GM18951 (cell line): ENCODE measurements around the gene SOX18.
A peak's percentile ranks its signal among the peaks of the same experiment; 100 is the strongest.

Experiments used
- POLR2A ChIP-seq: IDR thresholded peaks from 4 replicates; pipeline ENCODE4 v1.6.1; 2011; ENCODE audit warnings: mild to moderate bottlenecking; ENCODE audit not compliant: insufficient read length, insufficient read depth; ENCODE audit errors: extremely low read depth
- in situ Hi-C: fragments of 300-500 bp; cut with MboI; formaldehyde crosslinking; loops from one replicate; pipeline ENCODE4 v1.12.0; 2022; ENCODE audit warnings: low sequenced_read_pairs, mixed read lengths, inconsistent platforms; ENCODE audit not compliant: unreplicated experiment

SOX18 gene

DNA sequence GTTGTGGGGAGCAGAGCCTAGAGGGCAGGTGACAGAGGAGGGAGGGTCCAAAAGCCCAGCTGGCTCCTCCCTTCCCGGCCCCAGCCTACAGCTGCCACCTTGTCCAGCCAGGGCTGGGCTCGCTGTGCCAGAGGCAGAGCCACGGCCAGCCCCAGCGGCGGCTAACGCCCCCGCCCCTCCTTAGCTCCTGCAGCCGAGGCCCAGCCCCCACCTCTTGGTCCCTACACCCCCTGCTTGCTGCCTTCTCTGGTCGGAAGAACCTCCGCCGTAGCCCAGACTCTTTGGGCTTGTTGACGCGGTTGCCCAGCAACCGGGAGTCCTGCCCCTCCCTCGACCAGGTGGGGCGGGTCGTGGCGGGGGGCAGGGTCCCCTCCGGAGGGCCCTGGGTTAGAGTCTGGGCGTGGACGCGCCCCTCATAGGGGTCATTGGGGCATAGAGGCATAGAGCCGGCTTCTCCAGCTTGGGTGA lies 35.3 kb upstream of the SOX18 start:
- in situ Hi-C loops = no loop called here

DNA sequence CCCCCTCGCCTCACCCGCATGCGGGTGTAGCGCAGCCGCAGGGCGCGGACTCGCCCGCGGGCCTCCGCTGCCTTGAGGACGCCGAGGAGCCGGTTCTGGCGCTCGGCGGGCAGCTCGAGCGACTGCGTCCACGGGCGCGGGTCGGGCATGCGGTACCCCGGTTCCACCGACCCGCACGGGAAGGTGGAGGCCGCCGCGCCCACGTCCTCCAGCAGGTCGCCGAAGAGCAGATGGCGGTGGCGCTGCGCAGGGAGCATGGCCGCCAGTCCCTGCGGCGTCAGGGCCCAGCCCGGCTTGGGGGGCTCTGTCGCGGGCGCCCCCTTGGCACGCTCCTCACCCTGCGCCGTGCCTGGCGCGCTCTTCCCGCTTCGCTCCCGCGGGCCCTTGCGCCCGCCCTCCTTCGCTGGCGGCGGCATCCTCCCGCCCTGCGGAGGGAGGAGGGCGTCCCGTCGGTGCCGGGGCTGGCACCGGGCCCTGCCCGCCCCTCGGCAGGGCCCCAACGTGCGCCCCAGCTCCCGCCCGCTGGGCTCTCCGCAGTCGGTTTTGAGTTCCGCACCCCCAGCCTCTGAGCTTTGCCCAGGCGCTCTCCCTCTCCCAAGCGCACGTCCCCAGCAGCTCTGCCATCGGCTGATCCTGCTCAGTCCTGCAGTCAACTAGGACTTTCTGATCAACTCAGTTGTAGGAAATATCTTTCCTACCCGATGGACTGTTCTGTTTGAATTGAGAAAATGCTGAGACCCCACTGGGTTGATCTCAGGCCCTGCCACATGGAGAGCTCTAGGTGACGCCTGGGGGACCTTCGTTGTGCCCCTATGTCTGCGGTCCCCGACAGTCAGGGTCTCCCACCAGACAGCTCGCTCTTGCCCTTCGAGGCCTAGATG lies 34.6 kb upstream of the SOX18 start, which contains the start of gene LKAAEAR1:
TSS of gene LKAAEAR1 (minus strand) at position 595 of the 881 bp plus-strand sequence. CDS start at position 416, 179 bp downstream.
- in situ Hi-C loops = no loop called here
- no peak for TF ChIP-seq POLR2A

More for the DNA sequence above, 35.3 kb upstream of the SOX18 start:
- TF ChIP-seq POLR2A = no peak

DNA sequence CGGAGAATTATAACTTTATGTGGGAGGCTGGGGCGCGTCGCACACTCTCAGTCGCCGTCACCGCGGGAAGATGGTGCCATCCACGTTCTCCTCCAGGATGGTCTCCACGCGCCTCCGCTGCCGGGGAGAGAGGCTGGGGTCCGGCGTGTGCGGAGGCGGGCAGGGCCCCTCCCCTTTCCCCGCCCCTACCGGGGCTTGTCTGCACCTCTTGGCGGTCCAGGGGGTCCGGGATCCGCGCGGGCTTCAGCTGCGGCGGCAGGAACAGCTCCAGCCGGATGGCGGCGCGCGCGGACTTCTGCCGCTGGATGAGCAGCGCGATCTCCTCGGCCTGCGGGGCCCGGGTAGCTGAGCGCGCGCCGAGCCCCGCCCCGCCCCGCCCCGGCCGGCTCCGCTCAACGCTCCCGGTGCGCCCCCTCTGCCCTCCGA lies 34.0 kb upstream of the SOX18 start:
- in situ Hi-C loops = no loop called here
- TF ChIP-seq POLR2A = no peak

DNA sequence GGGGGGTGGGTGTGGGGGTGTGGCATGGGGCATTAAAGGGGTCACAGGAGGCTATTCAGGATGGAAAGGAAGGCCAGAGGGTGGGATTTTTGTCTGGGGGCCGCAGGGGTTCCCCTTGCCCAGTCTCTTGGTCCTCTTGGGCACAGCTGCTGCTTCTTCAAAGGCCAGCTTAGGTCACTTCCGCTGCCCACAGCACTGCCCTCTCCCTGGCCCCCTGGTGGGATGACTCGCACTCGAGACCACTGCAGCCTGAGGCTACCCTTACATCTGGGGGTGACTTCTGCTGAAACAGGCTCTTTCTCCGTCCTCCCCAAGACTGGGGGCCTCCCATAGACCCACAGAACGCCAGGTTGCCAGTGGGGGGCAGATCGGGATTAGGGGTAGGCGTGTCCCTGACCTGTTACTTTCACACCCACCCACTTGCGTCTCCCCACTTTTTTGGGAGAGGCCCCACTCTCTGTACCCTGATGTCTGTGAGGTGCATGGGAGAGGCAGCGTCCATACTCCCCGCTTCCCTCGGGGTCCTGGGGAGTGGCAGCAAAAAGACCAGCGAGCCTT lies 33.5 kb upstream of the SOX18 start:
- no peak for TF ChIP-seq POLR2A
- in situ Hi-C loops = no loop called here

DNA sequence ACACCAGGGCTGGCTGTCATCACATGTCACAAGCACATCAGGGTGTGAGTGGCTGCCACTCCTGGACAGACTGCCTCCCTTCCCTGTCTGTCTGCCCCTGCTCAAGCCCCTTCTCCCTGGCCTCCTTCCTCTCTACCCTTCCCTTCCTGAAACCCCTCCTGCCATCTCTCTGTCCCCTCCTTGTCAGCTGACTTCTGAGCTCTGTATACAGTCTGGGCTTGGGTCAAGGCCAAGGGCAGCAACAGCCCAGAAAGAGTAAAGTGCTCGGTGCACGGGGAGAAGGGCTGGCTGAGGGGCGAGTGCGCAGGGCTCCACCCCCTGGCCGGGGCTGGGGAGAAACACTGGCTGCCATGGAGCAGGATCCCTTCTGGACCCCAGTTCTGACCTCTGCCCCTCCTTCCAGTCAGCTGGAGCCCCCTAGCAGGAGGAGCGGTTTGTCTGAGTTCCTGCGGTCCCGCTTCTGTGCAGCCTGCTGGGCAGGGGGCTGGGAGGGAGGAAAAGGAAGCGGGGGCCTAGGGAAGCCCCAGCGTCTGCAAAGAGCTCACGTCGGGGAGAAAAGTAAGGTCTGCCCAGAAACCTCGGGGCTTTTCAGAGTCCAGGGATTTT lies 32.8 kb upstream of the SOX18 start:
- no peak for TF ChIP-seq POLR2A
- in situ Hi-C loops = no loop called here

DNA sequence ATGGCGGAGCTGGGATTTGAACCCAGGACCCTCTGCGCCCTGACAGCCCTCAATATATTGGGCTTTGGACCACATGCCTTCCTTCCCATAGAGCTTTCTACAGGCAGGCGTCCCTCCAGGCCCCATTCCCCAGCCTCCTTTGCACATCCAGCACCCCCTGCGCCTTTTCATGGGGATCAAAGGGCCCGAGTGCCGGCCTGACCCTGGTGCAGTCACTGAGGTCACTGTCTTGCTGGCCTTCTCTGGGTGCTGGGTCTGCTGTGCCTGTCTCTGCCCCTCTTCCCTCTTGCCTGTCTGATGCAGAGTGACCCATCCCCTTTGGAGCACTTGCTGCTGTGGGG lies 32.2 kb upstream of the SOX18 start:
- TF ChIP-seq POLR2A = no peak
- in situ Hi-C loops = no loop called here

DNA sequence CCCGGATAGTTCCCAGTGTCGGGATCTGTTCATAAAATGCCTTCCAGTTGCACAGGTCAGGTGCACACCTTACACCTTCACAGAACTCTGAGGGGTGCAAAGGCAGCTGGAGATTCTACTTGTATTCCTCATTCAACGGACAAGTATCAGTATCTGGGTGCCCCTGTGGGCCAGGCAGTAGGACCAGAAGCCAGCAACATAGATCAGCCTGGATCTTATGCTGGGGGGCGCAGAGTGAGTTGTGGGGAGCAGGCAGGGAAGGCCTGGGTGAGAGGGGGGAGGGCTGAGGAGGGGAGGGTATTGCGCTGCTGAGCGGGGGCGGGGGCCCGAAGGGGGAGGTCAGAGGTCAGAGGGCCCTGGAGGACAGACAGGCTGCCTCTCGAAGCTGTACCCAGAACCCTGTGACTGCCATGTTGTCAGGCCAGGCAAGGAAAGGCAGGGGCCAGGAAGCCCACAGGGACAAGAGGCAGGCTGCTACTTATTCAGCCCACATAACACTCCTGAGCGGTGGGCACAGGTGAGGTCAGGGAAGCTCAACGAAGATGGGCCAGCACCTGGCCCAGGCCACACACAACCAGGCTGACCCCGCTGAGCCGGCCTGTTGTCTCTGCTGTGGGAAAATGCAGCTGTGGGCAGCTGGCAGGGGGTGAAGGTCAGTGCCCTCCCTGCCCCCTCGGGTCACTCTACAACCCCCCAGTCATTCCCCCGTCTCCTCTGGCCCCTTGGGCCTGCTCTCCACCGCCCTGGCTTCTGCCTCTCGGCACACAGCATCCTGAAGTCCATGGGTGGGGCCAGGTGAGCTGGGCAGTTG lies 31.6 kb upstream of the SOX18 start:
- TF ChIP-seq POLR2A = no peak
- in situ Hi-C loops = no loop called here

DNA sequence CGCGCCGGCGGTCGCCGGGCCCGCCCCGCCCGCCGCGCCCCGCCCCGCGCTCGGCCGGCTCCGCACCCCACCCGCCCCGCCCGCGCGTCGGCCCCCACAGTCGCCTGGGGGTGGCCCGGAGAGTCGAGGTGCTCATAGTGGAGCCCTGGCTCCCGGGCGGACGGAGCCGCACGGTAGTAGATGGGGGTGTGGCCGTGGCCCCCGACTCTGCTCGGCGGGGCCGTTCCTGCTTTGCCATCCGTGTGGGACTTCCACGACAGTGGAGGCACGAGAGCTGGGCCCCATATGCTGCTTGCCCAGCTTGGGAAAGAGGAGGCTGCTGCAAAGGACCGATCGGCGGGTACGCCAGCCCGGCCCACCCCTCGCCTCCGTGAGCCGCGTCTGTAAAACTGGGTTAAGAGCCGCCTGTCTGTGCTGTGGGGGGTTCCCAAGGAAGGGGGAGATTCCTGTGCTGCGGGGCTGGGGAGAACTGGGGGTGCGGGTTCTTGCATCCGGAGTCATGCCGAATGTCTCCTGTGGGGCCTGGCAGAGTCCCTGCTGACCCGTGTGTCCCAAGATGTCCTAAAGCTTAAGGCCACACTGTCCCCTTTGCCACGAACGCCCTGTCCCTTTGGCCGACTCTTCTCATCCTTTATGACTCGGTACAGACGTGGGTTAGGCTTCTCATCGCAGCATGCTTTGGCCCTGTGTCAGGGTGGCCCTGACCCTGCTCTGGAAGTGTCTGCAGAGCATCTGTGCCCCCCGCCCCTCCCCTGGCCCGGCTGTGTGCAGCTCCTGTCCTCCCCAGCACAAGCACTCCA lies 30.8 kb upstream of the SOX18 start, which contains the start of gene OPRL1:
TSS of gene OPRL1 (plus strand) at position 70 of the 800 bp plus-strand sequence. CDS start 12,639 bp downstream, outside the sequence.
- in situ Hi-C loops = no loop called here
- peak; percentile 5 for TF ChIP-seq POLR2A

DNA sequence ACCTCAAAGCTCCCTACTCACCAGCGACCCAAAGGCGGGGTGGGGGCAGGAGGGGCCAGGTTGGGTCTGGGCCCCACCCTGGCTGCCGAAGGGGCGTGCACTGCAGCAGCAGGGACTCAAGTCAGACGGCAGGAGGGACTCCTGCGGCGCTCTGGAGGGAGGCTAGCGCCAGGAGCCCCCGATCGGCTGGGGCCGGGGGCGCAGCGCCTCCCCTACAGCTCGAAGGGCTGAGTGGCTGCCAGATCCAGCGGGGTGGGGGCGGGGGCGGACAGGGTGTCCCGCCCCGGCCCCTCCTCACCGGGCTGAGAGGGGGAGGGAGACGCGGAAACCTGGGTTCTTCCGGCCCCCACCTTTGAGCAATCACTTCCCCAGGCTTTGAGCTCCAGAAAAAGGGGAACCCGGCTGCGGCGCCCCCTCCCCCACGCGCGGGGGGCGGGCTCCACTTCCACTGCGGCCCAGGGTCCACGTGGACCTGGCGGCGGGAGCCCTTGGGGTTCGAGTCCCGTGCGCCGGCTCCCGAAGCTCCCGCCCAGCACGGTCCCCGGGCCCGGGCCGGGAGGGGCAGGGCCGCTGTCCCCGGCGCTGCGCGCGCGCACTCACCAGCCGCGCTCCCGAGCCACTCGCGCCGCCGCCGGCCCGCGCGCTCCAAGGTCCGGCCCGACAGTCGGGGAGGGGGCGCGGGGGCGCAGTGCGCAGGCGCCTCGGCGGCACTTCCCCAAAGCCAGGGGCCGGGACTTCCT lies 30.0 kb upstream of the SOX18 start, which contains the start of gene RGS19:
TSS of gene RGS19 (minus strand) at position 246 of the 740 bp plus-strand sequence. CDS start 2,632 bp downstream, outside the sequence.
- in situ Hi-C loops = no loop called here
- TF ChIP-seq POLR2A = peak; percentile 64

DNA sequence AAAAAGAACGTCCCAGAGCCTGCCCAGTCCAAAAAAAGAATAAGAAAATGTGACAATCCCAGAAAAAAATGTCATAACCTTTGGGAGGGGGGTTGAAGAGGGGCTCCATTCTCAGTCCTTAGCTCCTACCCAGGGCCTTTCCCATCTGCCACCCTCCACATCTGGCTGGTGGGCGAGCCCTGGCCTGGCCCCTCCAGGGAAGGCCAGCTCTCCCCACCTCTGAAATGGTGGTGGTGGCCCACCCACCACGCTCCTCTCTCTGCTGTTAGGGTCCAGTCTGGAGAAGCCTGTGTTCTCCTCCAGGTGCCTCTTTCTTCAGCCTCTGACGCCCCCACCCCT lies 29.5 kb upstream of the SOX18 start:
- in situ Hi-C loops = no loop called here
- TF ChIP-seq POLR2A = no peak

DNA sequence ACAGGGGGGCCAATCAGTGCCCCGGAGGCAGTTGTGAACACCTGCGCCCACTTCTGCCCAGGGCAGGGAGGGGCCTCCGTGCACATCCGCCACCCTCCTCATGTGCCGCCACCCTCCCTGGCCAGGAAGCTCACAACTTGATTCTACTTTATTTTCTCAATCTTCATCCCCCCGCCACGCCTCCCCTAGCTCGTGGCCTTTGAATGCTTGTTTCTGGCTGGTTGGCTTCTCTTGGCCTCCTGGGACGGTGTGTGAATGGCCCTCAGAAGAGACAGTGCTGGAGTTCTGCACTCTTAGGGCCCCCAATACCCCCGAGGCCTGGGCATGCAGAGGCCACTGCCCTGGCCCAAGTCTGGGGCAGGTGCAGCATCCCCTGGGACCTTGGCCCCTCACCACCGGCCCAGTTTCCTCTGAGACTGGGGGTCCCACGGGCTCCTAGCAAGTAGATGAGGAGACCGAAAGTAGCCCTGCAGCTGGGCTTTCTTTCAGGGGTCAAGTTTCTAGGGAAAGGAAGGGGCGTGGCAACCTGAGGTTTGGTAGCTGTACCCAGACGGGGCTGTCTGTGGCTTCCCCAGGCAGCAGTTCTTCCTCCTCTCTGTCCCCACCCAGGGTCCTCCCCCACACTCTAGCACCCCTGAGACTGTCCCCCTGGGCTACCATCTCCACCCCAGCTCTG lies 28.6 kb upstream of the SOX18 start:
- peak; percentile 41 for TF ChIP-seq POLR2A
- in situ Hi-C loops = no loop called here
